GOT3 (cell line): ENCODE measurements around the gene DOK3.
A peak's percentile ranks its signal among the peaks of the same experiment; 100 is the strongest.

Source experiments
- DNase-seq: peaks from one replicate; lab custom pipeline; 2025; ENCODE audit warnings: mixed read lengths; lab: John Stamatoyannopoulos, UW

The DOK3 gene

DNA sequence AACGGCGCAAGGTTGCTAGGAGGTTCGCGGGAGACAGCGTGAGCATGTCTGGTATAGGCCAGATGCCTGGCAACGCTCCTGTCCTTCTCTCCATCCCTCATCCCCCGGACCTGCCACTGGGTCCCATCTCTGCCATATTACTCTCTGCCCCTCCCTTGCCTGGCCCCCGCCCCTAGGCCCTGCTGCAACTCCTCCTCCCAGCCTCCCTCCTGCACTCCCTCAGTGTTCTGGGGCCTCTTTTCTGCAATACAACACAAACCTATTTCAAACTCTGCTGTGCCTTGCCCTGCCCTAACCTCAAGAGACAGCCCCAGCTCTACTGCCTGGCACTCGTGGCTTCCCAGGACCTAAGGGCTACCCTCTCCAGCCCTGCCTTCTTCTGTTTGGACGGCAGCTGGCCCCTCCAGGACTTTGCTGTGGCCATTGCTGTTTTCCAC is 27.2 kb downstream of the DOK3 start:
- DNase-seq, result no peak

DNA sequence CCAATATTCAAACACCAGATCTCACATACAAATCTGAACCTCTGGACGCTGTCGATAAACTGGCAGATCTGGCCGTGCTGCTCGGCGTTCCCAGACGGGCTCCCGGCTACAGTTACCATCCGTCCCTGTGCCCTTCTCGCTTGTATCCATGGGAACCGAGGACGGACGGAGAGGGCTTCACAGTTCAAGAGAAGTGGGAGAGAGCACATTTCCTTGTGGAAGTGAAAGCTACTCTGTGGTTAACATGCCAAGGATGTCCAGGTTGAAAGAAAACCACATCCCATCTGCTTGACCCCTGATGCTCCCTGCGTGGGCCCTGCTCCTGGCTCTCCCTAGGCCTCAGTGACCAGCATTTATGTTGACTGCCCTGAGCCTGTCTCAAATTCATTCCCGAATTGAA is 29.9 kb downstream of the DOK3 start:
- DNase-seq, result no peak

GRCh38 chr5:177478711-177479646 is 30.6 kb downstream of the DOK3 start:
- no peak for DNase-seq

GRCh38 chr5:177477701-177478477 is 31.7 kb downstream of the DOK3 start:
- no peak for DNase-seq

DNA sequence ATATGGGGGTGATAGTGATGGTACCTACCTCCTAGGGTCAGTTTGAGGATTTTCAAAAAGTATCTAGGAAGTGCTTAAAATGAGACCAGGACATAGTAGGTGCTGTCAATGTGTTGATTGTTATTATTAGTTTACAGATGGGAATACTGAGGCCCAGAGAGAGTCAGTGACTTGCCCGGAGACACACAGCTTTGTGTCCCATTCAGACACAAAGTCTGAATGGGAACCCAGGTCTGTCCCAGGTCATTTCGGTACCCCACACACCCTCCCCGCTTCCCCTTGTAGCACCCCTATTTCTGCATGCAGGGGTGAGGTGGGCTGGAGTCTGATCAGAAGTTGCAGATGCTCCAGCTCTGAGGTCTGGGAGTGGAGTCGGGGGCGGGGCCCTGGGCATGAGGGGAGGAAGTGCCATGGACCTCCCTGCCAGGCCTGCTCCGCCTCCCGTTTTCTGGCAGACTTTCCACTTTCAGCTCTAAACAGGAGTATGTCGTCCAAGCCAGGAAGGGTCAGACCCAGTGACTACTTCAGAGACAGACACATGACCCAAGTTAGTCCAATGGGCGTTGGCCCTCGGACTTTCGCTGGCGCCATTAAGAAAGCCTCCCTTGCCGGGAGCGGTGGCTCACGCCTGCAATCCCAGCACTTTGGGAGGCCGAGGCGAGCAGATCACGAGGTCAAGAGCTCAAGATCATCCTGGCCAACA is 32.9 kb downstream of the DOK3 start:
- DNase-seq, result peak; percentile 64

GRCh38 chr5:177475563-177476427 is 33.8 kb downstream of the DOK3 start:
- DNase-seq, result no peak

- DNase-seq, result no peak
These were observed 34.6 kb downstream of the DOK3 start for GRCh38 chr5:177474846-177475562.

DNA sequence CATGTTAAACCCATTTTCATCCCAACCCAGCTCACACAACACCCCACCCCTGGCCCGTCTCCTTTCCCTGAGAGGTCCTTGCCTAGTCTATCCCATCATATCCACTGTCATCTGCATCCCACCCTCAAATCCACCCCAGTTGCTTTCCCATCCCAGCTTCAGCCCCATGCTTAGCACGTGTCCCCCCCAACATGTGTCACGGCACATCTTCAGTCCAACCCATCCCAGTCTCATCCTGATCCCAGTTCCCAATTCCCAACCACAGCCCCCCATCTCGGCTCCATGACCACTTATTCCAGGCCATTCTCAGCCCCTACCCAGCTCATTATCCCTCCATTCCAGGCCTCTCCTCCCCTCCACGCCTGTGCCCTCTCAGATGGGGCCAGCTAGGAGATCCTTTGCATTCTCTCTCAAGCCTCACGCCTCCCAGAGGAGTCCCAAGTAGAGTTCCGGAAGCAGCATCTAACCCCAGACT is 35.6 kb downstream of the DOK3 start:
- no peak for DNase-seq

- DNase-seq, result no peak
These were observed 36.1 kb downstream of the DOK3 start, which contains the start of gene DBN1 for GRCh38 chr5:177473443-177474001. Gene DBN1, minus strand, starts transcription at chr5:177473634. Its CDS starts 113 bp downstream, at chr5:177473521.

- no peak for DNase-seq
These were observed 36.9 kb downstream of the DOK3 start for GRCh38 chr5:177472460-177473442.

DNA sequence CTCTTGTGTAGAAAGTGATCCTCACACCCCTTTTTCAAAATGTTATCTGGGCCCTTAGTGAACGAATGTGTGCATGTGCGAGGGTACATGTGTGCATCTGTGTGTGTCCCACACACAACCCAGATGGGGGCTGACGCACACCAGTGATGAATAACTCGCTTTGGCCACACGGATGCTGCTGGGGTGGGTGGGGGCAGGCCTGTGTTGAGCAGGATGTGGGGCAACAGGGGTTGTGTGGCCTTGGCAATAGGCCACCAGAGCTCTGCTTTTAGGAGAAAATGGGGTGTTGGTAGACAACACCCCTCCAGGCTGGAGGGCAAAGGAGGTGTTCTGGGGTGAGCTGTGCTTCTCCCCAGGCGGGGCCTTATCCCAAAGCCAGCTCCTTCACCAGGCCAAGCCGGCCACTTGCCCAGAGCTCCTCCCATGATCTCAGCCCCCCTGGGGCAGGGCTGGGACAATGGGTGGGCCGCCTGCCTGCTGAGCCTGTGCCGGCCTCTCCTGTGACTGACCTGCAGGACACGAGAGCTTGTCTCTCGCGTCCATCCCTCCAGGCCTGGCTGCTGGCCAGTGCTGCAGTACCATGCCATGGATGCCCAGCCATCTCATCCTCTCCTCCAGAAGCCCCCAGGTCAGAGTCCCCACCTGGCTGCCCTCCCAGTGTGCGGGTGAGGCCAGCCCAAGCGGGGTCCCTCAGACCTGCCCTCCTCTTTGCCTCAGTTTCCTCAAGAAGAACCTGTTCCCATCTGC is 37.8 kb downstream of the DOK3 start:
- DNase-seq, result no peak

DNA sequence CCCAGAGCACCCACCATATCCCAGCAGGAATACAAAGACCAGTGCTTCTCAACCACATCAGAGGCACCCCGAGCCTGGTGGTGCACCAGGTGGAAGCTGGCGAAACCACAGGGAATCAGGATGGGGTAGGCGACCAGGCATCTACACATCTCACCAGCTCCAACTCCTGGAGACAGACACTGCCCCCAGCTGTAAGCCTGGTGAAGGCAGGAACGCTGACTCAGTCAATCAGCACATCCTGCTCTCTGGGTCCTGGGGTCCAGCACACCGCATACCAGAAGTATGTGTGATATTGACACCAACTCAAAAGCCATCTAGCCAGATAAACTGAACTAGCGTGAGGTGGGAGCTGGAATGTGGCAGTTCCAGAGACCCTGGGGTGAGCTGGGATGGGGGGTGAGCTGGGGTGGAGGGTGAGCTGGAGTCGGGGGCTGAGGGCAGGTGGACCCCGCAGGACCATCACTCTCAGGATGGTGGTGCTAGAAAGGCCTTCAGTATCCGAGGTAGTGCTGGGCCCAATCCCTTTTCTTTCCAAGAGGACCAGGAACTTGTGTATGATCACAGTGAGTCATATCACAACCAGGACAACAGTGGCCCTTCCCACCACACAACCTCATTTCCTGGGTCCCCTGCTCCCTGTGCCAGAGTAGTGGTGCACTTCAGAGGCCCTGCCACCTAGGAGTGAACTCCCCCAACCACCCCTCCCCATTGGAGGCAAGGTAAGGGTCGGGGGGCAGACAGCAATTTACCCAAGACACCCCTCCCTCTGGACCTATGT is 38.7 kb downstream of the DOK3 start:
- DNase-seq, result no peak

- no peak for DNase-seq
These were observed 39.7 kb downstream of the DOK3 start for GRCh38 chr5:177469750-177470525.

DNA sequence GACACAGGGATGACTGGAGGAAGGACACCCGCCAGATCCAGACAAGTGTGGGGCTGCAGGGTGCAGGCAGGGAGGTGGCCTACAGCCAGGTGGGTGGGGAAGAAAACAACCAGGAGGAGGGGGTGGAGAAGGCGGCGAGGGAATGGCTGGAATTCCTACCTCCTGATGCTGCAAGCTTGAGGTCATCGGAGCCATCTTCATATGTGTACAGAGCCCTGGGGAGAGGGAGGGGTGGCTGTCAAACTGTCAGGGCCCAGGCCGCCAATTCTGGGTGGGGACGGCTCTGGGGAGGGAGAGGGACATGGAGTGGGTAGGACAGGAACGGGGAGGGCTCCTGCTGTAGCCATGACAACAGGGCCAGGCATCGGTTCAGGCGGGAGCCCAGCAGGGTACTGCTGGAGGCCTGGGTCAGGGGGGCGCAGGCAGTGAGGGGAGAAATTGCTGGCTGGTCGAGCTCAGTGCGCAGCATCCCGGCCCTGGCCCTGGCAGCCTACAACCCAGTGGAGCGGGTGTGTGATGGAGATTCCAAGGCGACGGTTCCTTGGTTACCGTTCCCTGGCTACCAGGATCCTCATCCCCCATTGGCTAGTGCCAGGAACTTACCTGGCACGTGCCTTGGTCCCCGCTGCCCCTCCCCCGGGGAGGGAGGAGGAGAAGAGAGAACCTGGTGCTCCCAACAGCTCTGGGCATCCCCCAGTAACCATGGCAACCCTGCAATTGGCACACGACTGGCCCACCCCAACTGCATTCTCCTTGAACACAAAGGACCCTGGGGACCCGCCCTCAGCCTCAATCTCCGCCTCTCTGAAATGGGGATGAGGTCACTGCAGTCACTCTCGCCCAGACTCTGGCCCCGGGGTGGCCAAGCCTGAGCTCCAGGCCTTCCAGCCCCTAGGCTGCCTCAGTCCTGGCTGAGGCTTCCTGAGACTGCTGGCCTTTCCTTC is 40.7 kb downstream of the DOK3 start:
- DNase-seq, result no peak

- no peak for DNase-seq
These were observed 41.3 kb downstream of the DOK3 start for GRCh38 chr5:177468329-177468684.
